GM21528 (cell line): ENCODE results near the gene THRB.

Experiments
- ATAC-seq: cut with Tn5 transposase; IDR thresholded peaks from one replicate; pipeline ENCODE4 v1.9.1; 2021; ENCODE audit warnings: mild to moderate bottlenecking, moderate library complexity; ENCODE audit not compliant: unreplicated experiment, low FRiP score

Gene THRB

DNA sequence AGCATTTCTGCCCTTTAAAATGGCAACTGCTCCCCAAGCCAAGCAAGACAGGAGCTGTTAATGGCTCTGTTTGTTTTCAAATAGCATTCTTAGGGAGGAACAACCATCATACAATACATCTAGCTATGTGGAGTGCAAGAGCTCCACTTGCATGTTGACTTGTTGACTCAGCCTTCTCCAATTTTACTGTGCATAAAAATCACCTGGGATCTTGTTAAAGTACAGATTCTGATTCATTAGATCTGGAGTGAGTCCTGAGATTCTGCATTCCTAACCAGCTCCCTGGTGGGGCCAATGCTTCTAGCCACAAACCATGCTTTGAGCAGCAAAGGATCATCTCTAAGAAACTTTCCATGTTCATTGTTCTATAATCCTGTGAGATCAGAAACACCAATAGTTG is 171.4 kb downstream of the THRB start:
- ATAC-seq = no peak

DNA sequence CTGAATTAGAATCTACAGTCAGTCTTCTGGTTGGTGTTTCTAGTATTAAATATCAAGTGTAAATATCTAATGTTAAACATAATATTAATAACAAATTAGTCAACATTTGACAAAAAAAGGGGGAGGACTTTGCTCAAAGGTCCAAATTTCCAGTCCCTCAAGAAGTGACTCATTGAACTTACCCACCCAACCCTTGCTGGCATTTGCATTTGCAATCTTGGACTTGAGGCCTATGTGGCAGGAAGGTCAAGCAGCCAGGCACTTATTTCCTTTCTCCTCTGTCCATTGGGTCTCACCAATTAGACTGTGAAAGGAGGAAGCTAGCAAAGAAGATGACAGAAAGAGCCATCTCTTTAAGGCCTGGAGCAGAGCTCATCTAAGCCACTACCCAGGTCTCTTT is 174.0 kb downstream of the THRB start:
- no peak for ATAC-seq

DNA sequence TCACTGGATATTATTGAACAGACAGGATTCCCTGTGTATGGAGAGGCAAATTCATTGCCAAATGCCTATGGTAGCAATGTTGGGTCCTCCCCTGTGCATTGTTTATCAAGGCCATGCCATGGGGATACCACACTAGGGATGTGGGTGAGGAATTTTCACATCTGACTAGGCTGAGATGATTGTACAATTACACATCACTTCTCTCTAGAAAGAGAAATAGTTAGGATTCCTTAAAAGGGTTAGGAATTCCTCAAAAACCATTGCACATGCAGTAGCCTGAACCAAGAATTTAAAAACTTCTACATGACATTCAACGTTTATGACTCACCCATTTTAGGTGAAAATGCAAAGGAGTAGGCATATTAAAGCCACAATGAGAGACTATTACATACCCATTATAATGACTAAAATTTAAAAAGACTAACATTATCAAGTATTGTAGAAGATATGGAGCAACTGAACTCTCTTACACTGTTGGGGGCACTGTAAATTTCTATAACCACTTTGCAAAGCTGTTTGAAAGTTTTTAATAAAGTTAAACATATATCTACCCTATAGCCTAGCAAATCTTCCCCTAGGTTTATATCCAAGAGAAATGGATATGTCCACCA is 175.9 kb downstream of the THRB start:
- ATAC-seq = no peak

DNA sequence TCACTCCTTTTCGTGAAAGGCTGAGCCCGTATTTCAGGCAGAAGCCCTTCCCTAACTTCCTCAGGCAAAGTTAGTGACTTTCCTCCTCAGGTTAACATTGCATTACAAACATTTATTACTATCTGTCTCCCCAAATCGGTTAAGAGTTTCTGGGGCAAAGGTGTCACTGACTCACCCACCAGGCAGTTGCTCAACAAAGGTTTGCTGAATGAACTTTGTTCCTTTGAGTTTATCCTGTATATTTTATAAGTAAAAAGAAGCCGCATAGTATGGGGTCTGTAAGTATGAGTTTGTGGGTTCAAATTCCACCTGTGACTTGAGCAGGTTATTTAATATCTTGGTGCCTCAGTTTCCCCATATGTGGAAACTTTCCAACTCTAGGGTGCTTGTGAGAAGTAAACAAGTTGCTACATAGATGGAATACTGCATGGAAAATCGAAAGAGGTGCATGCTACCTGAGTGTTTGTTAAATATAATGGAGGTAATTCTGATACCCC is 177.7 kb downstream of the THRB start:
- ATAC-seq = no peak

DNA sequence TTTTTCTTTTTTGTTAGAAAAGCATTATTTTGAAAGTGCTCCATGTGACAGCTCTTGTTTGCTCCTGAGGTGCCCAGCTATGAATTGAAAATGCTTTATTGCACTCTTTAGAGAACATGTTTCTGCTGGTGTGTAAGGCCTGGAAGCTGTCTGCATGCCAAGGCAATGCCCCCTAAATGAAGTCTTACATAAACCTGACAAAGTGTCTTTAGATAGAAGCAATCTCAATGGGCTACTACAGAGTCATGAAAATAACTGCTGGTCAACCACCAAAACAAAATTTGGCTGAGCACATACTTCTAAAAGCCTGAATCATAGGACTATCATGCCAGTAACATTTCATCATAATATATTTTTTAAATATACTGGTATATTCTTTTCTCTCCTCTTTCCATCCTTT is 178.7 kb downstream of the THRB start:
- no peak for ATAC-seq

DNA sequence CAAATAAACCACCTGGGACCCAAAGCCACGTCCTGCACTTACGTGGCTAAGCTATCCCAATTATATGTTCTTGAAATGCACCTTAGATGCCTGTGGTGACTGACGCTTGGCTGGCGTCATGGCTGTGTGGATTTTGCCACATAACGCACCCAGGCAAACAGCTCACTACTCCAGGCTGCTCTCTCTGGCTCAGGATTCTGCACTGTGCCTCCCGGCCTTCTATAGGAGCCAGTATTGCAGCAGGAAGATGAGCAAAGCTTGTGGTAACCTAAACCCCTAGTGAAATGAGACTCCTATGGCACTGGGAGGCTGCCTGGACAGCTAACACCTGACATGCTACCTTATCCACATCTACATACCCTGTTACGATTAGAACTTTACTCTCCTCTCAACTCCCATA is 179.3 kb downstream of the THRB start:
- ATAC-seq = no peak

DNA sequence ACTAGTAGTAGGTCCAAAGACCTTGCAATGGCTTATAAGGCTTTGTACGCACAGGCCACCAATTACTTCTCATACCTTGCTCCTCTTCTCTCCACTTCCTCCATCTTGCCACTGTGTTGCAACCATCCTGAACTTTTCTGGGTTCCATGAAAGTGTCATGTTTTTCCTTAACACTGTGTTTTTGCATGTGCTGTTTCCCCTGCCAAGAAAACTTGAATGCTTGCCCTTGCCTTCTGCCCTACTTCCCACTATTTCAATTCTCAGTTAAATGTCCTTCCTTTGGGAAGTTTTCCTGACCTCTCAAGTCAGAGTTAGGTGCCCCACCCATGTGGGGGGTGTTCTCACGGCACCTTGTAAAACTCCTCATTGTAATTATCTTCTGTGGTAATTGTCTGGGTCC is 182.8 kb downstream of the THRB start:
- ATAC-seq = no peak

DNA sequence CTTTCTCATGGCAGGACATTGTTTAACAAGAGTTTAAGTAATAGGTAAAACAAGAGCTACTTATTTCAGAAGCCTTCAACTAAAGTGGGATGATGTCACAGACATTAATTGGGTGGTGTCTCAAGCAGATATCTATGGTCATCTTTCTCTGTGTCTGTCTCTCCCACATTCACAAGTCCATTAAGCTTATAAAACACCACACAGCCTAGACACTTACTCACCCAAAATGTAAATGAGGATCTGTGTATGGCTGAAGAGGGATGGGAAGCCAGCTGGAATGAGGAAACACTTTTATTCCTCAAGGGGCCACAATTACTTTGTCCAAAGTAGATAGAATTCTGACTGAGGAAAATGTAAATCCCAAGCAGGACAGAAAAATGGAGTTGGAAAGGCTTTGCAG is 183.8 kb downstream of the THRB start:
- ATAC-seq = no peak

DNA sequence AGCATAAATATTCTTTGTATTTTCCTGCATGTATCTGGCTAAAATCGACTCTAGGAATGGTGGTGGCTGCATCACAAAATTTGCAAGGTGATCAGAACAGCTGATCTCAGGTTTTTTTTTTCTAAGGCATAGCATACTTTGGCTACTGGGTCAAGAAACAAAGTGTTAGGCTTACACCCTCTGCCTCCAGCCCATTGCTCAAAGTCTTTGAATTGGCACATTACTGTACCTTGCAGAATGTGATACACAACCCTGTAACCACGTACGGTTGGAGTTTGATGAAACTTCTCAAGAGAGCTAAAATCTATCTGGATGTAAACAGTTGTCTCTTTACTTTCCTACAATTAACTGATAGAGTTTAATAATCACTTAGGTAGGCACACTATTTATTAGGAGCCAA is 188.1 kb downstream of the THRB start:
- ATAC-seq = no peak

DNA sequence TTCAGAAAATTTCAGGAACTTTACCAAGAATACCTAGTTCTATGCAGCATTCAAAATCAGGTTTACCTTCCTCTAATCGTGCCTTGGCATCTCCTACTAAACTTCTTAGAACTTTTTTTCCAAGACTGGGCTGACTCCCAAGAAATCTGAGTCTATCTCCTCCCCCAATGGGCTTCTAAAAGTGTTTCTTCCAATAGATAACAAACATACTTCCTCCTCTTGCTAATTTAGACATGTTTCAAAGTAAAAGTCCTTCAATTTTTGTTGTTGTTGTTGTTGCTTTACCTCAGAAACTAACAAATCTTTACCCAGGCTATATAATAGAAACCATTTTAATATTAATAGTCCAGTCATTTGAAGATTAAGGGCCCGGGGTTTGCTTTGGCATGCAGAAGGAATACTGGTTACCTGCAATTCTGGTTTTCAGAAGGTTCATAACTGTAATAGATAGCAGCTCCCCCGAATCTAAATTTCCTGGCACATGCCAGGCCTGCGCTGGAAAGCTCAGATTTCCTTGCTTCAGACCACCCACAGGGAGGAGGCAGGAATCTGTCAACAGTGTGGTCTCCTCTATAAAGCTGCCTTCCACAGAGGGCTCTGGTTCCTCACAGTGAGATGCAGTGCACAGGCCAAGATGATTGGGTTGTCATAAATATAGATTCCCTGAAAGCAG is 188.7 kb downstream of the THRB start:
- ATAC-seq = no peak

DNA sequence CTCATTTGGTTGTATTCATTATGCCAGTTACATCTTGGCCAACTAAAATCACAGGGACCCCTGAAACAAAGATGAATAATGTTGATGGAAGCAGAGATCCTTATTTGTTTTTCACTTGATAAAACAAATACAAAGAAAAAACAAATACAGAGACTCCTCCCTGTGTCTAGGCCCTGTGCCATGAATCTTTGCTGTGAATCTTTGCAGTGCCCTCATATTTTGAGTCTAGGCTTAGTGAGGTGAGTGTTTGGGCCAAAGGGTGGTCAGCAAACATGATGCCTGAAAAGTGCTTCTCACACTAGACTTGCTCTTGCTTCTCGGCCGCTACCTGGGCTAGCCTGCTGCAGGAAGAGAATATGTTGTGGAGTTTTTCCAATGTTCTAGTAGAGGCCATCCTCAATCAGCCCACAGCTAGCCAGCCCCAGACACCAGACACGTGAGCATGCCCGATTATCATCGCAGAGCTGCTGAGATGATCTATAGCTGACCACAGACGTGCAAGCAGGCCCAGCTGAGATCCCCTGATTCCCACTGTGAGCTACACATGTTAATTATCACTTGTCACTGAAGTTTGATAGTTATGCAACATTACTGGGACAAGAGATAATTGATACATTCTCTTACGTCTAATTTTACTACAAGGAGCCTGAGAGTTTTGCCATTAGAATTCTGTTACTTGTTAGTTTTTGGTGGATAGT is 191.4 kb downstream of the THRB start:
- no peak for ATAC-seq

DNA sequence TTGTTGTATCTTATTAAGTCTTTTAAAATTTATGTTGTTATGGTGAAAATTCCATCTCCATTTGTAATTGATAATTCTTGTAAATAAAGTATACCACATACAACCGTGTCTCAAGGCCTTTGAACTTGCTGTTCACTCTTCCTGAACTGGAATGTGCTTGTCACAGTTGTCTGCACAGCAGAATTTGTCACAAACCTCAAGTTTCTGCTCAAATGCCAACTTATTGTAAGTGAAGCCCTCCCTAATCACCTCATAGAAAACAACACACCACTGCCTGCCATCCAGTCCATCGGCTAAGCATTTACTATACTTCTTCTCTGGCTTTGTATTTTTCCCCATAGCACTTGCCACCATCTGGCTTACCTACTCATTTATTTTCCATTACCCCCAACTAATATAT is 192.3 kb downstream of the THRB start:
- no peak for ATAC-seq

DNA sequence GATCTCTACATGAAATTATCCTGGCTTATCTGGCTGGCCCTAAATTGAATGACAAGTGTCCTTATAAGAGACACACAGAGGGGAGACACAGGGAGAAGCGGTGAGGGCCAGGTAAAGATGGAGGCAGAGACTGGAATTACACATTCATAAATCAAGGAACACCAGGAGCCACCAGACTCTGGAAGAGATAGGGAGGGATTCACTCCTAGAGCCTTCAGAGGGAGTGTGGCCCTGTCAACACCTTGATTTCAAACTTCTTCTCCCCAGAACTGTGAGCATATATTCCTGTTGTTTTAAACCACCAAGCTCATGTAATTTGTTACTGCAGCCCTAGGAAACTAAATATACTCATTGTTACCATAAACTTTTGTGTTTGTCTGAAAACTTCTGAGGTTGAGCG is 193.7 kb downstream of the THRB start:
- ATAC-seq = no peak

DNA sequence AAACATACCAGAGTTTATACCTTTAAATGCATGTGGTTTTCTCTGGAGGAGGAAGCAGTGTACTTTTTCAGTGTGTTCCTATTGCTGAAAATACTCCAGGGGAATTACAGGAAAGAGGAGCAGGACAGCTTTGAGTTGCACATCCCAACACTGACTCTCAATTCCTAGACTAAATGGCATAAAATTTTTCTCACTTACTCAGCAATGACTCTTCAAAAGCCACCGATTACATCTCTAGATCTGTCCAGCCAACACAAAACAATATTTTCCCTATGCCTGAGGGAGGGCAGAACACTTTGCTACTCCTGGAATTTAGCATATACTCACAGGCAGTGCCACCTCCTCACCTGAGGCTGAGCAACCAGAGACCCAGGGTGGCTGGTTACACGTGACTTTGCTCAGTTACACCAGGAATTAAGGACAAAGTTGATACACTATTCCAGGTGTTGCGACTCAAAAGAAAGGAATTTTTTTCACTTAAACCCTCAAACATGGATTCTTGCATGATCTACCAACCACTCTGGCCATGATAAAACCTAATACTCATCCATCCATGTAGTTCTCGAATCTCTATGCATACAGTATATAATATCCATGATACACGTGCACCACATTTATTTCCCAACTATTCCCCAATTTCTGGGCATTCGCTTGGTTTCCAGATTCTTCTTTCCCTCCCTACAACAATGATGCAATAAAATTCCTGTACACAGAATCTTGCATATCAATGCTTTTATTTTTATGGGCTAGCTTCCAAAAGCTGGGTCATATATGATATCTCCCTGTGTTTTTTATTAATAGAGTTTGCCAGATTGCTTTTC is 194.6 kb downstream of the THRB start:
- ATAC-seq = no peak

DNA sequence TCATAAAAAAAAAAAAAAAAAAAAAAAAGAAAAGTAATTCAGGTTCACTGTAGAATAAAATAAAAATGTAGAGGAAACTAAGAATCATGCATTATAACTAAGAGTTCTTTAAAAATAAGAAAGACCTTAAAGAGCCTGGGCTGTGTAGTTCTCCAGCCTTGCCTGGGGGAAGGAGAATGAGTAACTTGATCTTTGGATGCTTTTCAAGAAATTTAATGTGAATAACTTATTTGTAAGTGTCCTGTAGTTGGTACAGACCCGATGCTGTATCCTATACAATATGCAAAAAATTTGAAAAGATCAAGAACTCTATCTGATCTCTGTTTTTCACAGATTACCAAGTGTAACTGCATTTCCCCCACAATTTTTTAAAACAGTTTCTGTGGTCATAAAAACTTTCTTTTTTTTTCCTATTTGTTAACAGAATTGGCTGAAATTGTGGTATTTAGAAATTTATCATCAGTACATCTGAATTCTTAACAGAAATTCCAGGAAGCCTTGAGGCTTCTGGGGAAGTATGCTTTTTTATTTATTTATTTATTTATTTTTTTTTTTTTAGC is 195.3 kb downstream of the THRB start:
- ATAC-seq = no peak

DNA sequence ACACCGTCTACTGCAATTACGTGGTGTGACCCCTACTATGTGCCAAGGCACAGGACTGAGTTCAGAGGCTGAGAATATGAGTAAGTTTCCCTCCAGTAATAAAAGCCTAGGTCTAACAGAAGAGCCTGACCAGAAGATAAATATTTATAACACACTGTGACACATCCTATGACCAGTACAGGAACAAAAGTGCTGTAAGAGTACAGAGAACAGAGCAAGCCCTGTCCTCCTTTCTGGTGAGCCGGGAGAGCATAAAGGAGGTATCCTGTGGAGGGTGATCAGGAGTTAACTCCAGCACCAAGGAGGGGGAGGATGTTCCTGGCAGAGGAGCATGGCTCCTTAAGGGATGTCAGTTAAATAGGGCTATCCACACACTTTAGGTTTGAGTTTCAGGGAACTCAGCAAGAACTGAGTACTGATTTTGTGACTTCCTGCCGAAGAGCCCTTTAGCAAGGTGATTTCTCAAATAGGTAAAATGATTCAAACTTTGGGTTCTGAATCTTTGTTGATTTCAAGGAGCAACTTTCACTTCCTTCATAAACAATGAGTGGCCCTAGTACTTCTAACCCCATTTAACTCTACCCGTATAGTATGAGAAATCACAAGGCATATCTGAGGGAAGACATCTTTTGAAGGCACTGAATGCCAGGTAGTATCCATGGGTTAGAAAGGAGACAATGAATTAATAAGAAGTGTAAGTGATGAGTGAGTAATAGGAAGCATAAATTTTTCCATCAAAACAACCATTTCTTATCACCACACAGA is 198.0 kb downstream of the THRB start:
- no peak for ATAC-seq

DNA sequence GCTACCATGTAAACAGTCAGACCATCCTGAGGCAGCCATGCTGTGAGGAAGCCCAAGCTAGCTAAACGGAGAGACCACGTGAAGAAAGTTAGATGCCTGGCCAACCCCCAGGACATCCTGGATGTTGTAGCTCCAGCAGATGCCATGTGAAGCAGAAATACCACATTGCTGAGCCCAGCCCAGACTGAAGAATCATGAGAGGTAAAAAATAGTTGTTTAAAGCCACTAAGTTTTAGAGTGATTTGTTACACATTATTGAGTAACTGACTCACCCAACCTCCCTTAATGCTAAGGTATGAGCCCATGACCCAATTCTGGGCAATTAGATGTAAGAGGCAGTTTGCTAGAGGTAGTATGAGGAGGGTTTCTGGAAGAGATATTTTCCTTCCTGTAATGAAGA is 200.5 kb downstream of the THRB start:
- ATAC-seq = no peak

DNA sequence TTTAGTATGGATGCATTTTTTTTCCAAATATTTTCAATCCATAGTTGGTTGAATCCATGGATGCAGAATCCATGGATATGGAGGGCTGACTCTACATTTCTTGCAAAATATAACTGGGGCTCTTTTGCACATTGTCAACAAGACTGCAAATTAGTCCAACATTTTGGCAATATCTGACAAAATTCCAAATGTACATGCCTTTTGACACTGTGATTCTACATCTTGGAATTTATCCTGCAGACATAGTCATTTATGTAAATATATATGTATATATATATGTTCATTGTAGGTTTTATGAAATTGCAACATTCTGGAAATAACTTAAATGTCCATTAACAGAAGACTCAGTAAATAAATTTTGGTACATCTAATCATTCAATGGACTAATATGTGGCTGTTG is 203.0 kb downstream of the THRB start:
- no peak for ATAC-seq

DNA sequence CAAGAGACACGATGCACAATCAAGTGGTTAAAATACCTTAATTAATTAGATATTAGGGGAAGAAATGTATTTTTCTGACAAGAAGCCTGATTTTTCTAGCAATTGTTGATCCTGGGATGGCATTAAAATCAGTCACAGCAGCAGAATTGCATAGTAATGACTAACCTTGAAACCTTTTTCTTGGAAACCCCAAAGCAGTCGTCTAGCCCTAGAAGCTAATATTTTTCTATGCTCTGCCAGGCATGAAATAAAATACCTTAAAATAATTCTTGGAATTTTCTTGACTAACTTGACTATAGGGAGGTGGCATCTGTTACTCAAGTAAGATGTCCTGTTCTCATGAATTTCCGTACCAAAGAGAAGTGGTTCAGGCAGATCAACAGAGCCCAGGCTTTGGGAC is 204.1 kb downstream of the THRB start:
- ATAC-seq = no peak
